GM18505 (cell line): ENCODE results near the gene PANX1.

ENCODE experiments used
- ATAC-seq: cut with Tn5 transposase; IDR thresholded peaks from one replicate; pipeline ENCODE4 v1.9.1; 2021; ENCODE audit not compliant: unreplicated experiment
- POLR2A ChIP-seq: IDR thresholded peaks from 4 replicates; pipeline ENCODE4 v1.6.1; 2011; ENCODE audit warnings: borderline replicate concordance; ENCODE audit not compliant: insufficient read depth, insufficient read length; ENCODE audit errors: extremely low read depth

PANX1 gene, protein sequence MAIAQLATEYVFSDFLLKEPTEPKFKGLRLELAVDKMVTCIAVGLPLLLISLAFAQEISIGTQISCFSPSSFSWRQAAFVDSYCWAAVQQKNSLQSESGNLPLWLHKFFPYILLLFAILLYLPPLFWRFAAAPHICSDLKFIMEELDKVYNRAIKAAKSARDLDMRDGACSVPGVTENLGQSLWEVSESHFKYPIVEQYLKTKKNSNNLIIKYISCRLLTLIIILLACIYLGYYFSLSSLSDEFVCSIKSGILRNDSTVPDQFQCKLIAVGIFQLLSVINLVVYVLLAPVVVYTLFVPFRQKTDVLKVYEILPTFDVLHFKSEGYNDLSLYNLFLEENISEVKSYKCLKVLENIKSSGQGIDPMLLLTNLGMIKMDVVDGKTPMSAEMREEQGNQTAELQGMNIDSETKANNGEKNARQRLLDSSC

DNA sequence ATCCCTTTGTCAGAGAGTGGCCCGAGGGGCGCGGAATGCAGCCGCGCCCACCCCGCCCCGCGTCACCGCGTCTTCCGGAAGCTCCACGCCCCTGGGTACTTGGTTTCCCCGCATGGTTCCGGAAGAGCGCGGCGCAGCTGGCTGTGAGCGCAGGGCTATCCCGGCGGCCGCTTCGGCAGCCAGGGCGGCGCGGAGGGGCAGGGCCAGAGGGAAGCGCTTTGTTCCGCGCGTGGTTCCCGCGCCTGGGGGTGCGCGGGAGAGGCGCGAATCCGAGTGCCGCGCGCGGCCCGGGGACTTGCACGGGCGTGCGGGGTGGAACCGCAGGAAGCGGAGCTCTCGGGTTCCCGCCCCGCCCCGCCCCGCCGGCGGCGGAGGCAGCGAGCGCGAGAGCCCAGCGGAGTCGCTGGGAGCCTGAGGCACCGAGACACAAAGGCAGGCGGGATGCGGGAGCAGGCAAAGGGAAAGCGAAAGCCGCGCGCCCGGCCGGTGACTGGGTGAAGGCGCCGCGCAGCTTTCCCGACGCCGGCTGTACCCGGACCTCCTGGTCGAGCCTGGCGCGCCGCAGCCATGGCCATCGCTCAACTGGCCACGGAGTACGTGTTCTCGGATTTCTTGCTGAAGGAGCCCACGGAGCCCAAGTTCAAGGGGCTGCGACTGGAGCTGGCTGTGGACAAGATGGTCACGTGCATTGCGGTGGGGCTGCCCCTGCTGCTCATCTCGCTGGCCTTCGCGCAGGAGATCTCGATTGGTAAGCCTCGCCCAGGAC, at the start of gene PANX1:
PANX1 (plus strand) TSS at position 96 of the 766 bp plus-strand sequence; CDS start at position 568, 472 bp downstream.
- peak; percentile 53 for TF ChIP-seq POLR2A
- ATAC-seq, result peak; percentile 85

DNA sequence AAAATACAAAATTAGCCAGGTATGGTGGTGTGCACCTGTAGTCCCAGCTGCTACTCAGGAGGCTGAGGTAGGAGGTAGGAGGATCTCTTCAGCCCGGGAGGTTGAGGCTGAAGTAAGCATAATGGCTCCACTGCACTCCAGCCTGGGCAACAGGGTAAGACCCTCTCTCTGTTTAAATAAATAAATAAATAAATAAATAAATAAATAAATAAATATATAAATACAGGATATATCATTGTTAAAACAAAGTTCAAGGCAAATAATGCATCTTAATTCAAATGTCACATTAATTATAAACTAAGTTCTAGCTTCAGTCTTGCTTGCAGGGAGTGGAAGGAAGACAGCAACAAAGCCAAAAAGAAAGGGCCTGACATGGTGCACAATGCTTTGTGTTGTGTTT, 44.5 kb upstream of the PANX1 start:
- ATAC-seq, result no peak

DNA sequence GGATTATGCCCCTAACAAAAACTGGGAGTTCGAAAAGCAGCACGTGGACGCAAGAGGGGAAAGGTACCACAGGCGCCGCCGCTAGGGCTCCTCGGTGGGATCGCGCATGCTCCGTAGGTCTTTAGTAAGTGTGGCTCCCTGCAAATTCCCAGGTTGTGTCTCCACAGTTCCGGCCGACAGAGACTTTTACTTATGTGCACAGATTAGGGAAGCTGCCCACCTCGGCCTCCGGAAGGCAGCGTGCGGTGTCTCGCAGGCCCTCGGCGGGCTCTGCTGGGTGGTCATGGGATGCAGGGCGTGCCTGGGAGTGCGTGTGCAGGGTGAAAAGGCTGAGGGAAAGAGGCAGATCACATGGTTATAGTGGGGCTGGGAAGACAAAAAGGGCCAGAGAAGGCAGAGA, 39.7 kb upstream of the PANX1 start:
- no peak for ATAC-seq
- no peak for TF ChIP-seq POLR2A

More for the DNA sequence above, 44.5 kb upstream of the PANX1 start:
- no peak for TF ChIP-seq POLR2A

DNA sequence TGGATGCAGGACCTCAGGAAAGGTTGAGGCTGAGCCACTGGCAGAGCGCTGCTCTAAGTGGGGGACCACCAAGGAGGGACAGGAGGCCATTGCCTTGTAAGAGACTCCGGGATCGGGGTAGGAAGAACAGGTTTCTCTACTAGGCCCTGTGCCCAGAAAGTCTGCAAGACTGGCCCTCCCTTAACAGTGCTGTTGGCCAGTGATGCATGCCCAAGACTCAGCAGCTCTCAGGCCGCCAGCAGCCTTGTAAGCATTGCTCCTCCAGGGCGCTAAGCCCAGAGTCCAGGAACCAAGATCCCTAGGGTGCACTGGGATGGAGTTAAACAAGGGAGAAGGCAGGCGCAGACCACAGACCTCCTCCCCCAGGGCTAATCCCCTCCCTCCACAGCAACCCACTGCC, 39.3 kb upstream of the PANX1 start:
- ATAC-seq, result no peak
- TF ChIP-seq POLR2A, result no peak

DNA sequence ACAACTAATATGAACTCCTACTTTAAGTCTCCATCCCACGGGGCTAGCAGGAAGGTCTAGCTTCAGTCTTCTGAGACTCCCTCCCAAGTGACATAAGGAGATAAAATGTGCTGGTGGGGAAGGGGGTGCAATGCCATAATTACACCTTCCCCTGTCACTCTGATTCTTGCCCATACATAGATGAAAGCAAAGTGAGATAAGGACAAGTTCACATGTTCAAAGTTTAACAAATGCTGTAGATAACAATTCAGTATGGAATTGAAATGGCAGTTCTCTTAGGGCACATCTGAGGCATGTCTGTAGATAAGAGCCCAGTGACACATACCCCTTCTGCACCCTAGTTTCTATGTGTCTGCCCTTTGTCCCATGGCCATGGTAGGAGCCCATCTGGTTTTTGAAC, 38.2 kb upstream of the PANX1 start:
- TF ChIP-seq POLR2A, result no peak
- no peak for ATAC-seq

DNA sequence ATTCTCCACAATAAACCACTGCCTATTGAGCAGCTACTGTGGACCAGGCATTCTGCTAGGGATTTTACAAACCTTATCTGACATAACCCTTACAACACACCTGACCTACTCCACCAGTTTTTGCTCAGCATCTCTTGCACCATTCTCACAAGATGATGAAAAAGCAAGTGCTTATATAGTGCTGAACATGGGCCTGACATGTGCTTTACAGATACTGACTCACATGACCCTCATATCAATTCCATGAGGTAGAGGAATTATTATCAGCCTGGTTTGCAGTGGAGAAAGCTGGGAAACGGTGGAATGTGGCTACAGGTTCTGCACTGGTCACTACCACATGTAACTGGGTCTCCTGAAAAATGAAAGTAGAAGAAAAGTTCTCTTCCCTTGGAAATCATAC, 37.5 kb upstream of the PANX1 start:
- ATAC-seq, result no peak
- TF ChIP-seq POLR2A, result no peak

DNA sequence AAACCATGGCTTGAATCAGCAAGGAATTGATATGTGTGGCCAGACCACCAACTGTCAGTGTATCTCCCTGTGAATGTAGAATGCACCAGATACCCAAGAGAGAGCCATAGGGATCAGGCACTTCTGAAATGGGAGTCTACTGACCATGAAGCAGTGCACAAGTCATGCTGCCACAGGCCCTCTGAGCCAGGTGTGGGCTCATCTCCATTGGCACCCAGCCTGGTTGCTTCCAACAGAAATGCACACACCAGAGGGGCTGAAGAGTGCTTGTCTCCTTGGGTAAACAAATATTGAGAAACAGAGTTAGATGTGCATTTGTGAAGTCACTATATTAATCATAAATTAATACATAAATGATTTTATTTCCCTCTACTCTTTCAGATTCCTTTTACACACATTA, 28.4 kb upstream of the PANX1 start:
- ATAC-seq, result no peak

DNA sequence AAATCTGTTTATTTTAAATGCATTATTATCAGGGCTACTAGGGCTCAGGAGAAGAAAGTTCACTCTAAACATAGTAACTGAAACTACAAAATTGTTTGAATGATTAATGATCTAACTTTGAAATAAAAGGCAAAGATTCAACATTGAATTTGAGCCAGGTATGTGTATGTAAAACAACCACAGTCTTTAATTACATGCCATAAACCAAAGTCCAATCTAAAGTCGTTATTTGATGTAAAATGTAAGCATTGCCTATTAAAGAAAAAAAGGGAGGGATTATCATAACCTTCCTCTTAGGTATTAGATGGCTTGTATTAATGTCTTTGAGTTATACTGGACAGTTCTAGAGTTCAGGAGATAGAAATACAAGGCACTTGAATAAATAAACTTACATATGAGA, 25.2 kb upstream of the PANX1 start:
- ATAC-seq, result no peak
- TF ChIP-seq POLR2A, result no peak

More for the DNA sequence above, 28.4 kb upstream of the PANX1 start:
- TF ChIP-seq POLR2A, result no peak

DNA sequence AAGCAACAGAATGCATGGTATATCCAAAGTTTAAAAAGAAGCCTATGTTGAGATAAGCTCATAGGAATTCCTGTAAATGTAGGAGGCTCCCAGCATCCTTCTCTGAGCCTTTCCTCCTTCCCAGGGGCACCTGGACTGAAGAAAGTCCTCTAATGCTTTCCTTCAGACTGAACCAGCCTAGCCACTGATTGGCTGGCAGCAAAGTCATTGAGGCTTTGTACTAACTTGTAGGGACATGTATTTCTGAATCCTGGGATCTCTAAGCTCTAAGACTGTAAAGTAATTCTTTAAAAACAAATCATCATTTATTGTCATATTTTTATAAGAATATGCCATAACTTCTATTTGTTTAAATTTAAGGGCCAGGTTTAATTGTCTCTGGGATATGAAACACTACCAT, 23.9 kb upstream of the PANX1 start:
- TF ChIP-seq POLR2A, result no peak
- no peak for ATAC-seq

DNA sequence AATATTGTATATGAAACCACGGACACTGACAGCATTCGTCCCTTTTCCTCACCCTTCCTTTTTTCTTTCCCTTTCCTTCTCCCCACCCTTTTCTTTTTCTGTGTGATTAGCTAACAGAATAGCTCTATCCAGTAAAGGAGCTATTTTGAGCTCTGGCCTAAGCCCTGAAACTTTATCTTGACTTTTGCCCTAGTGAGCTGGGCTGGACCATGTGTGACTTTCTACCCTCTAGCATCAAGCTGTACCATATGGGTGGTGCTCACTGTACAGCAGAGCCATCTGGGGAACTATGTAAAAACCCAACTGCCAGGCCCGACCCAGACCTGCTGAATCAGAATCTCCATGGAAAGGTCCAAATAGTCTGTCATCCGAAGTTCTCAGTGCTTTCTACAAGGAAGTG, 21.9 kb upstream of the PANX1 start:
- TF ChIP-seq POLR2A, result no peak
- no peak for ATAC-seq

DNA sequence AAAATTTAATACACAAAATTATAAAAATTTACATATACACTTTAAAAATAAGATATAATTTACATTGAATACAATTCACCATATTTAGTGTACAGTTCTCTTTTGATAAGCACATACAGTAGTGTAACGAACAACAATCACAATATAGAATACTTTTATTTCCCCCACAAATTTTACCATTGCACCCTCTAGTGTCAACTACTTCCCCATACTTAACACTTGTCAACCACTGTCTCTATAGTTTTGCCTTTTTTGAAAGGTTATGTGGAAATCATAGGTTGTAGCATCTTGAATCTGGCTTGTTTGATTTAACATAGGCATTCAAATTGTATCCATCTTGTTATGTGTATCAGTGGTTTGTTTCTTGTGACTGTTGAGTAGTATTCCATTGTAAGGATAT, 21.3 kb upstream of the PANX1 start:
- ATAC-seq, result no peak

DNA sequence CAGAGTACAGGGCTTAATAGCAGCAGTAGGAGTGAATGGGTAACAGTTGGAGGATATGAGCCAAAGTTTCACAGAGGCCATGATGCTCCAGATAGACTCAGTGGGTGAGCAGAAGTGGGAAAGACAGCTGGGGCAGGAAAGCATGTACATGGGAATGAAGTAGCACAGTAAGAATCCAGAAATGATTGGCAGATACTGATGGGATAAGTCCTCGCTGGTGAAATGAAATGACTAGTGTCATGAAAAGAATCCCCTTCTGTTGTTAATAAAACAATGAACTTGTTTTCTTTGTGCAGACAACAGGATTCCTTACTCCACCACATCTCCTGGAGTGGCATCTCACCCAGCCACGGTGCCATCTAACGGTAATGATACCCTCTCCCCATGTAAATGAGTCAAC, 17.4 kb upstream of the PANX1 start:
- no peak for ATAC-seq
- no peak for TF ChIP-seq POLR2A

More for the DNA sequence above, 21.3 kb upstream of the PANX1 start:
- TF ChIP-seq POLR2A, result no peak

DNA sequence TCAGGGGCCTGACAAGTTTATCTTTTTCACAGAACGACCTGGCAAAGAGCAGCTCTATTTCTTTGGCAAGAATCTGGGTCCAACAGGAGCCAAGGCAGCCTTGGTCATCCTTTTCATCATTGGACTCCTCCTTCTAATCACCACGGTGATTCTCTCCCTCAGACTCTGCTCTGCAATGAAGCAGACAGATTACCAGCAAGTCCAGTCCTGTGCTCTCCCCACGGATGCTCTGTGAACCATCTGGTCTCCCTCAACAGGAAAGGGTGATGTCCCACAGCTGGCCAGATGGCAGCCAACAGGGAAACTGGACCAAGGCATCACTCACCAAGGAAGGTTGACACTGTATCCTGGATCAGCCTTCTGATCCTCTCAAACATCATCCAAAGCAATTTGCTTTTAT, 17.0 kb upstream of the PANX1 start:
- no peak for ATAC-seq
- no peak for TF ChIP-seq POLR2A
